Lung (tissue), 12 donors: Measurements from ENCODE around the gene PHOX2A. TPM values are rescaled to one million over a fixed set of nuclear protein-coding genes. Genes with fewer than 3 reads are reported as not detected.

ENCODE experiments used
- ATAC-seq: fragments of 200-7000 bp; cut with Tn5 transposase; one replicate; pipeline ENCODE4 v1.9.1; 2020; ENCODE audit warnings: moderate number of reproducible peaks; ENCODE audit not compliant: insufficient read depth, low FRiP score
- DNase-seq, 3 donors: peaks; one replicate each; pipeline ENCODE4 v3.0.0-alpha.2; 2013 to 2017
- H3K27ac ChIP-seq, 2 donors: one replicate each; pipeline ENCODE4 v1.5.1; 2013; ENCODE audit warnings: mild to moderate bottlenecking in 2 of 2, moderate library complexity in 2 of 2, control low read depth in 1 of 2, inconsistent platforms in 1 of 2, low read depth in 1 of 2, low read length in 1 of 2
- H3K27me3 ChIP-seq, 3 donors: one replicate each; pipeline ENCODE4 v1.5.1; 2013; ENCODE audit warnings: low read length in 2 of 3; ENCODE audit not compliant: control insufficient read depth in 3 of 3, insufficient read depth in 3 of 3
- H3K36me3 ChIP-seq, 4 donors: one replicate each; pipeline ENCODE4 v1.5.1; 2013; ENCODE audit warnings: low read length in 4 of 4, mild to moderate bottlenecking in 1 of 4, moderate library complexity in 1 of 4; ENCODE audit not compliant: control insufficient read depth in 4 of 4, insufficient read depth in 4 of 4
- H3K4me1 ChIP-seq, 5 donors: one replicate each; pipeline ENCODE4 v1.5.1; 2013; ENCODE audit warnings: low read length in 5 of 5, mild to moderate bottlenecking in 2 of 5, moderate library complexity in 1 of 5; ENCODE audit not compliant: control insufficient read depth in 5 of 5, insufficient read depth in 5 of 5
- H3K4me3 ChIP-seq: one replicate; pipeline ENCODE4 v1.5.1; 2013; ENCODE audit warnings: mild to moderate bottlenecking, control low read depth, moderate library complexity
- H3K9ac ChIP-seq, 2 donors: one replicate each; pipeline ENCODE4 v1.5.1; 2013; ENCODE audit warnings: low read length in 2 of 2, control low read depth in 1 of 2; ENCODE audit not compliant: insufficient read depth in 1 of 2
- H3K9me3 ChIP-seq, 4 donors: one replicate each; pipeline ENCODE4 v1.5.1; 2013; ENCODE audit warnings: low read length in 3 of 4, mild to moderate bottlenecking in 1 of 4, moderate library complexity in 1 of 4; ENCODE audit not compliant: control insufficient read depth in 4 of 4, insufficient read depth in 3 of 4
- WGBS, 2 donors: extraction: QIAGEN DNeasy Blood & Tissue Kit; methylation state at CpG; one replicate each; pipeline ENCODE4 v1.1.7; 2013; 5-methylcytosine and 5-hydroxymethylcytosine counted together
- polyA plus RNA-seq, 2 donors: library from polyadenylated mRNA; stranded (reverse); fragments of 200-250 nt; gene quantifications; one replicate each; pipeline ENCODE4 v1.2.1, GENCODE V29; 2013
- total RNA-seq, 2 donors: library from RNA; depleted of rRNA in 1 of 2; stranded (reverse); fragments of >200 nt in 1 of 2; gene quantifications; one replicate each; pipeline ENCODE4 v1.2.1, GENCODE V29; 2014 to 2021
- TF ChIP-seq, protein P1 (sequence below): IDR thresholded peaks from 2 replicates; pipeline ENCODE4 v1.5.1; 2012; ENCODE audit warnings: mild to moderate bottlenecking; ENCODE audit errors: control extremely low read depth, extremely low read depth
- donor health status: control.
- donor health status: control.
- donor health status: Bipolar disorder and iron deficiency.
- donor health status: healthy.
- donor health status: DM: yes; HTN: yes; CAD: no.

Gene PHOX2A
- total and polyA plus RNA-seq, 4 donors: not detected

DNA sequence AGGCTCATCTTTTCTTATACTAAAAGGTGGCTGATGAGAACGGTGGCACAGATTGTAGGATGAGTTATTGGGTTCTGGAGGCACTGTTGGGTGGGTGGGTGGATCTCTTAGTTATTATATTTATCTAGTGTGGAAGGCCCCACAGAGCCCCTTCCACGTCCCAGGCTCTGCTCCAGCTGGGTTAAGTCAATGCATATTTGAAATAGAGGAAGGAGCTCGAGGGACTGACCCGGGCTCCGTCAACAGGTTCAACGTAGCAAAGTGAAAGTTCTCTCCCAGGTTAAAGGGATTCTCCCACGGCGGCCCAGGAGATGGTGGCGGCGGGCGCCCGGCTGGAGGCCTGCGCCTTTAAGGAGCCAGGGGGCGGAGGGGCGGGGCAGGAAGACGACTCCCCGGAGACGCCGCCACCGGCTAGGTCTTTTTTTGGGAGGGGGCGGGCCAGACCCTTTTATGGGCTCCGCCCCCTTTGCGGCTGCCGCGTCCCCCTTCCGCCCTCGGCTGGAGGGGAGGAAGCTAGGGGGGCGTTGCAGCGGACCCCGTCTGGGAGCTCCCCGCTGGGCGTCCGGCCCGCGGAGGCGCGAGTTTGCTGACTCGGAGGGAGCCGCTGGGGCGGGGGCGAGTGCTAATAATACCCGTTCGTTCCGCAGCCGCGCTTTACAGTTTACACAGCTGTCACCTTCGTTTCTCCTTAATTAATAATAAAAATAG, 20.9 kb downstream of the PHOX2A start:
- TF ChIP-seq, protein P1, sequence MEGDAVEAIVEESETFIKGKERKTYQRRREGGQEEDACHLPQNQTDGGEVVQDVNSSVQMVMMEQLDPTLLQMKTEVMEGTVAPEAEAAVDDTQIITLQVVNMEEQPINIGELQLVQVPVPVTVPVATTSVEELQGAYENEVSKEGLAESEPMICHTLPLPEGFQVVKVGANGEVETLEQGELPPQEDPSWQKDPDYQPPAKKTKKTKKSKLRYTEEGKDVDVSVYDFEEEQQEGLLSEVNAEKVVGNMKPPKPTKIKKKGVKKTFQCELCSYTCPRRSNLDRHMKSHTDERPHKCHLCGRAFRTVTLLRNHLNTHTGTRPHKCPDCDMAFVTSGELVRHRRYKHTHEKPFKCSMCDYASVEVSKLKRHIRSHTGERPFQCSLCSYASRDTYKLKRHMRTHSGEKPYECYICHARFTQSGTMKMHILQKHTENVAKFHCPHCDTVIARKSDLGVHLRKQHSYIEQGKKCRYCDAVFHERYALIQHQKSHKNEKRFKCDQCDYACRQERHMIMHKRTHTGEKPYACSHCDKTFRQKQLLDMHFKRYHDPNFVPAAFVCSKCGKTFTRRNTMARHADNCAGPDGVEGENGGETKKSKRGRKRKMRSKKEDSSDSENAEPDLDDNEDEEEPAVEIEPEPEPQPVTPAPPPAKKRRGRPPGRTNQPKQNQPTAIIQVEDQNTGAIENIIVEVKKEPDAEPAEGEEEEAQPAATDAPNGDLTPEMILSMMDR: peak; percentile 16
- H3K4me3 ChIP-seq: peak overlapping the region; percentile 57

DNA sequence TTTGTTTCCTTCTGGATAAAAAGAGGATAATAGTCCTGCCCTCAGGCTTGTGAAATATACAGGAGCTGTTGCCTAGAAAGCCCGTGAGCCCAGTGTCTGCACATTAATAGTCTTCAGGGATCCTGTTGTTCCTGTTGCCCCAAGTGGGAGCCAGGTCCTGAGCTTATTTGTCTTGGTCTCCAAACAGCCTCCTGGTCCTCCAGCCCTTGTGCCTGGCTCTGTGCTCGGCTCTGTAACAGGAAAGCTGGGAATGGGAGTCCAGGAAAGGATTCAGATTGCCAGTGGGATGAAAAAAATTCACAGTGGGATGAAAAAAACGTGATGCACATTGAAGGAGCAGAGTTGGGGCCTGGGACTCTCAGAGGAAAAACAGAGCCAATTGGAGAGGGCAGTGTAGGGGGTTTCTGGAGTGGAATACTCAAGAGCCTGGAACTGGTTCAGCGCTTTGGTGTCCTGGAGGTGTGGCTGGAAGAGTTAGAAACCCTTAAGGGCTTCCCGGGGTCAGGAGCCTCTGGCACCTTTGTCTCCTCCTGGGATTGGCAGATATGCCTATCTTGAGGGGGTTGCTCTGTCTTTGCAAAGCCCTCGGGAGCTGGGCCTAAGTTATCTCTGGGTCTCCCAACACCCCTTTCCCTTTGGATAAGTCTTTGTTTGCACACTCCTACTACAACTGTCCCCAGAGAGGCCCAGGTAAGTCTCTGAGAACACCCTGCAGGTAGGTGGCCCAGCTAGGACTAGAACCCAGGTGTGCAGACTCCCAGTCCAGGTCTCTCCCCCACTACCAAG, 21.7 kb downstream of the PHOX2A start:
- ATAC-seq (no peak), DNase-seq (peak in 2 of 3 donors; percentile 51 to 52)
- Histone ChIP-seq H3K36me3 (peaks cover 0 to 8% (median 3%) of the 10 kb centered on the region in 4 donors), H3K9me3 (no peaks in the 10 kb centered on the region), H3K4me3 (peak overlapping the region; percentile 18), H3K4me1 (peaks cover 0 to 23% (median 13%) of the 10 kb centered on the region in 5 donors), H3K27ac (peak overlapping the region; percentile 98 to 99), H3K27me3 (no peaks in the 10 kb centered on the region), H3K9ac (peak overlapping the region in 1 of 2 donors; percentile 65)
- TF ChIP-seq, protein P1: no peak
- WGBS, 2 donors: 60 to 74% methylated on average over 6 of the region's 6 CpGs

More for the DNA sequence above, 20.9 kb downstream of the PHOX2A start:
- 0% methylated on average over 40 to 47 of the region's 47 CpGs for WGBS, 2 donors
- Histone ChIP-seq H3K4me1 (peaks cover 0 to 23% (median 13%) of the 10 kb centered on the region in 5 donors), H3K27me3 (no peaks in the 10 kb centered on the region), H3K9me3 (no peaks in the 10 kb centered on the region), H3K9ac (peak overlapping the region in 1 of 2 donors; percentile 65), H3K27ac (peak overlapping the region; percentile 98 to 99), H3K36me3 (peaks cover 0 to 15% (median 5%) of the 10 kb centered on the region in 4 donors)
- ATAC-seq: peak; percentile 92
- DNase-seq: peak; percentile 98 to 99 (median 99)

DNA sequence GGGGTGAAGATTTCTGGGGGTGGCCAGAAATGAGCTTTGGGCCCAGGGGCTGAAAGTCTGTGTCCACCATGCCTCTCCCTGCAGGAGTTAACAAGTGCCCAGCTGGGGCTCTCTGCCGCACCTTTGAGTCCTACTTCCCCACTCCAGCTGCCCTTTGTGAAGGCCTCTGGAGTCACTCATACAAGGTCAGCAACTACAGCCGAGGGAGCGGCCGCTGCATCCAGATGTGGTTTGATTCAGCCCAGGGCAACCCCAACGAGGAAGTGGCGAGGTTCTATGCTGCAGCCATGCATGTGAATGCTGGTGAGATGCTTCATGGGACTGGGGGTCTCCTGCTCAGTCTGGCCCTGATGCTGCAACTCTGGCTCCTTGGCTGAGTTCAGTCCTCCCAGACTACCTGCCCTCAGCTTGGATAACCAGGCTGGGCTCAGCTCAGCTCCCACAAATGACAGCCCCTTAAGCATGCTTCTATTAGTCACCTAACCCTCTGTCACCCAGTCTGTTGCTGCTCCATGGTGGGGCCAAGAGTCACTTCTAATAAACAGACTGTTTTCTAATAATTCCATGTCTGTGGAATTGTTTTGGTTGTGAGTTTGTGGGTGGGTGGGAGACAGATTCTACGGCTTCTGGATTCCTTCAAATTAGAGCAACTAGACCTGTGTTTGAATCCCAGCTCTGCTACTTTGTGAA, 22.4 kb downstream of the PHOX2A start:
- peaks cover 0 to under 1% (median under 1%) of the 10 kb centered on the region in 4 donors for H3K36me3 ChIP-seq
- ATAC-seq: no peak
- DNase-seq: no peak
- H3K9me3 ChIP-seq: no peaks in the 10 kb centered on the region
- no peak overlapping the region for H3K4me3 ChIP-seq
- H3K27me3 ChIP-seq: no peaks in the 10 kb centered on the region
- TF ChIP-seq, protein P1: no peak
- peak overlapping the region in 1 of 2 donors; percentile 19 for H3K9ac ChIP-seq
- H3K4me1 ChIP-seq: peaks cover 0 to 21% (median 13%) of the 10 kb centered on the region in 5 donors
- H3K27ac ChIP-seq: no peak overlapping the region
- 44 to 74% methylated on average over 7 of the region's 7 CpGs for WGBS, 2 donors
